Measurements from ENCODE around the gene ADGRB2.

Gene ADGRB2

GRCh38 chr1:31780632-31781031 is 16.5 kb upstream of the ADGRB2 start:
- no peak for TF ChIP-seq POLR2A (IDR thresholded peaks at IDR 0.05; ENCODE audit: low read depth, low read length)
- no peak for TF ChIP-seq POLR2AphosphoS5 (IDR thresholded peaks at IDR 0.05; ENCODE audit: low read depth, low read length)
- TF ChIP-seq TAF1 (IDR thresholded peaks at IDR 0.05; ENCODE audit: borderline replicate concordance, low read depth, low read length) = no peak
- DNase-seq (ENCODE audit: insufficient read length) (no peak), FAIRE-seq (no peak)

- FAIRE-seq (no peak), DNase-seq (ENCODE audit: insufficient read length) (no peak)
- no peak for TF ChIP-seq POLR2A (IDR thresholded peaks at IDR 0.05; ENCODE audit: low read depth, low read length)
- no peak for TF ChIP-seq TAF1 (IDR thresholded peaks at IDR 0.05; ENCODE audit: borderline replicate concordance, low read depth, low read length)
- TF ChIP-seq POLR2AphosphoS5 (IDR thresholded peaks at IDR 0.05; ENCODE audit: low read depth, low read length) = no peak
These were observed 15.5 kb upstream of the ADGRB2 start for GRCh38 chr1:31779687-31780086.

- TF ChIP-seq POLR2AphosphoS5 (IDR thresholded peaks at IDR 0.05; ENCODE audit: low read depth, low read length) = no peak
- TF ChIP-seq POLR2A (IDR thresholded peaks at IDR 0.05; ENCODE audit: low read depth, low read length) = no peak
- DNase-seq (ENCODE audit: insufficient read length) (no peak), FAIRE-seq (no peak)
These were observed 14.8 kb upstream of the ADGRB2 start for GRCh38 chr1:31778763-31779488.

GRCh38 chr1:31776516-31776915 is 12.4 kb upstream of the ADGRB2 start:
- TF ChIP-seq POLR2A (IDR thresholded peaks at IDR 0.05; ENCODE audit: low read depth, low read length) (no peak), POLR2AphosphoS5 (IDR thresholded peaks at IDR 0.05; ENCODE audit: low read depth, low read length) (no peak), TAF1 (IDR thresholded peaks at IDR 0.05; ENCODE audit: borderline replicate concordance, low read depth, low read length) (no peak)
- FAIRE-seq (no peak), DNase-seq (ENCODE audit: insufficient read length) (no peak)

- FAIRE-seq = no peak
- no peak for DNase-seq (ENCODE audit: insufficient read length)
- TF ChIP-seq POLR2A (IDR thresholded peaks at IDR 0.05; ENCODE audit: low read depth, low read length) (no peak), POLR2AphosphoS5 (IDR thresholded peaks at IDR 0.05; ENCODE audit: low read depth, low read length) (no peak), TAF1 (IDR thresholded peaks at IDR 0.05; ENCODE audit: borderline replicate concordance, low read depth, low read length) (no peak)
These were observed 11.9 kb upstream of the ADGRB2 start for GRCh38 chr1:31776032-31776431.

GRCh38 chr1:31775210-31775999 is 11.3 kb upstream of the ADGRB2 start:
- FAIRE-seq (no peak), DNase-seq (ENCODE audit: insufficient read length) (no peak)
- TF ChIP-seq TAF1 (IDR thresholded peaks at IDR 0.05; ENCODE audit: borderline replicate concordance, low read depth, low read length) = no peak
- no peak for TF ChIP-seq POLR2A (IDR thresholded peaks at IDR 0.05; ENCODE audit: low read depth, low read length)
- no peak for TF ChIP-seq POLR2AphosphoS5 (IDR thresholded peaks at IDR 0.05; ENCODE audit: low read depth, low read length)

GRCh38 chr1:31774495-31774894 is 10.4 kb upstream of the ADGRB2 start:
- TF ChIP-seq TAF1 (IDR thresholded peaks at IDR 0.05; ENCODE audit: borderline replicate concordance, low read depth, low read length) (no peak), POLR2AphosphoS5 (IDR thresholded peaks at IDR 0.05; ENCODE audit: low read depth, low read length) (no peak), POLR2A (IDR thresholded peaks at IDR 0.05; ENCODE audit: low read depth, low read length) (no peak)
- DNase-seq (ENCODE audit: insufficient read length) (no peak), FAIRE-seq (no peak)

GRCh38 chr1:31773861-31774260 is 9.7 kb upstream of the ADGRB2 start:
- TF ChIP-seq TAF1 (IDR thresholded peaks at IDR 0.05; ENCODE audit: borderline replicate concordance, low read depth, low read length) = no peak
- no peak for TF ChIP-seq POLR2AphosphoS5 (IDR thresholded peaks at IDR 0.05; ENCODE audit: low read depth, low read length)
- TF ChIP-seq POLR2A (IDR thresholded peaks at IDR 0.05; ENCODE audit: low read depth, low read length) = no peak
- no peak for FAIRE-seq
- no peak for DNase-seq (ENCODE audit: insufficient read length)

GRCh38 chr1:31772669-31773248 is 8.6 kb upstream of the ADGRB2 start:
- FAIRE-seq (no peak), DNase-seq (ENCODE audit: insufficient read length) (no peak)
- TF ChIP-seq TAF1 (IDR thresholded peaks at IDR 0.05; ENCODE audit: borderline replicate concordance, low read depth, low read length) (no peak), POLR2AphosphoS5 (IDR thresholded peaks at IDR 0.05; ENCODE audit: low read depth, low read length) (no peak), POLR2A (IDR thresholded peaks at IDR 0.05; ENCODE audit: low read depth, low read length) (no peak)

GRCh38 chr1:31771891-31772668 is 7.9 kb upstream of the ADGRB2 start:
- FAIRE-seq (no peak), DNase-seq (ENCODE audit: insufficient read length) (no peak)
- no peak for TF ChIP-seq POLR2AphosphoS5 (IDR thresholded peaks at IDR 0.05; ENCODE audit: low read depth, low read length)
- no peak for TF ChIP-seq POLR2A (IDR thresholded peaks at IDR 0.05; ENCODE audit: low read depth, low read length)
- TF ChIP-seq TAF1 (IDR thresholded peaks at IDR 0.05; ENCODE audit: borderline replicate concordance, low read depth, low read length) = no peak

Measured in GM12892 (cell line).